IMR-90 (cell line): ENCODE measurements around the gene TSGA10IP. TPM values are rescaled to one million over a fixed set of nuclear protein-coding genes. Genes with fewer than 3 reads are reported as not detected.
A peak's percentile ranks its signal among the peaks of the same experiment; 100 is the strongest.

Source experiments
- ATAC-seq: fragments of 200-7000 bp; cut with Tn5 transposase; 2 replicates; pipeline ENCODE4 v1.9.1; 2020; ENCODE audit warnings: low read depth, mild to moderate bottlenecking, moderate library complexity
- BruUV-seq: library from RNA; stranded (reverse); fragments of 400-500 nt; replicated peaks from 2 replicates; lab custom pipeline; 2021; lab: Mats Ljungman, UMichigan
- CTCF ChIA-PET: fragments of 300-600 bp; formaldehyde crosslinking; extraction: SDS; loops from one replicate; lab custom pipeline; 2021; ENCODE audit warnings: antibody characterized with exemption; lab: Yijun Ruan, JAX
- POLR2A ChIA-PET: fragments of 300-600 bp; sonication (Branson Sonifier 250); formaldehyde crosslinking; loops from one replicate; lab custom pipeline; 2022; ENCODE audit warnings: antibody characterized with exemption; ENCODE audit not compliant: unreplicated experiment; lab: Charles Lee
- DNase-seq: peaks from one replicate; pipeline ENCODE4 v3.0.0; 2013
- H2AFZ ChIP-seq: replicated peaks from 2 replicates; pipeline ENCODE3; 2013; ENCODE audit warnings: low read length, mild to moderate bottlenecking; ENCODE audit not compliant: poor library complexity
- H2AK5ac ChIP-seq: 2 replicates; pipeline ENCODE4 v1.6.1; 2013; ENCODE audit warnings: low read depth, low read length, inconsistent platforms
- H2AK9ac ChIP-seq: replicated peaks from 2 replicates; pipeline ENCODE3; 2013; ENCODE audit warnings: mild to moderate bottlenecking, low read depth, low read length, moderate library complexity; ENCODE audit not compliant: poor library complexity
- H2BK120ac ChIP-seq: 2 replicates; pipeline ENCODE4 v1.6.1; 2013; ENCODE audit warnings: low read depth, low read length, inconsistent platforms
- H2BK15ac ChIP-seq: 3 replicates; pipeline ENCODE4 v1.6.1; 2013; ENCODE audit warnings: low read depth, low read length, inconsistent platforms
- H2BK20ac ChIP-seq: 2 replicates; pipeline ENCODE4 v1.6.1; 2013; ENCODE audit warnings: low read depth, mild to moderate bottlenecking, inconsistent platforms, low read length, moderate library complexity
- H2BK5ac ChIP-seq: 2 replicates; pipeline ENCODE4 v1.6.1; 2013; ENCODE audit warnings: mild to moderate bottlenecking, low read depth, low read length, inconsistent platforms; ENCODE audit not compliant: poor library complexity, severe bottlenecking
- H3K14ac ChIP-seq: replicated peaks from 2 replicates; pipeline ENCODE4 v1.6.1; 2013; ENCODE audit warnings: low read depth, low read length, inconsistent platforms
- H3K18ac ChIP-seq: 2 replicates; pipeline ENCODE4 v1.6.1; 2013; ENCODE audit warnings: low read depth, low read length, control low read depth
- H3K23ac ChIP-seq: 2 replicates; pipeline ENCODE4 v1.6.1; 2013; ENCODE audit warnings: low read depth, low read length, inconsistent platforms
- H3K27ac ChIP-seq: 2 replicates; pipeline ENCODE4 v1.5.1; 2013; ENCODE audit warnings: mild to moderate bottlenecking, control low read depth, low read length; ENCODE audit not compliant: insufficient read depth
- H3K27me3 ChIP-seq: 2 replicates; pipeline ENCODE4 v1.6.1; 2013; ENCODE audit warnings: low read length; ENCODE audit not compliant: control insufficient read depth, insufficient read depth
- H3K36me3 ChIP-seq: 2 replicates; pipeline ENCODE4 v1.6.1; 2013; ENCODE audit warnings: low read length, mixed read lengths; ENCODE audit not compliant: control insufficient read depth, insufficient read depth
- H3K4ac ChIP-seq: 2 replicates; pipeline ENCODE4 v1.6.1; 2013; ENCODE audit warnings: low read depth, low read length, inconsistent platforms
- H3K4me1 ChIP-seq: 2 replicates; pipeline ENCODE4 v1.6.1; 2013; ENCODE audit warnings: low read length, mixed read lengths; ENCODE audit not compliant: control insufficient read depth, insufficient read depth
- H3K4me2 ChIP-seq: 2 replicates; pipeline ENCODE4 v1.6.1; 2013; ENCODE audit warnings: low read depth, mild to moderate bottlenecking, control low read depth, low read length, moderate library complexity
- H3K4me3 ChIP-seq: 2 replicates; pipeline ENCODE4 v1.5.1; 2013; ENCODE audit warnings: low read depth, mild to moderate bottlenecking, control low read depth, low read length, moderate library complexity; ENCODE audit not compliant: insufficient read depth
- H3K56ac ChIP-seq: 2 replicates; pipeline ENCODE4 v1.6.1; 2013; ENCODE audit warnings: low read length, inconsistent platforms; ENCODE audit not compliant: insufficient read depth; ENCODE audit errors: extremely low read depth
- H3K79me1 ChIP-seq, 2 experiments: 2 replicates each; pipeline ENCODE4 v1.6.1; 2013; ENCODE audit warnings: low read length in 2 of 2, inconsistent platforms in 1 of 2, low read depth in 1 of 2
- H3K9ac ChIP-seq: 2 replicates; pipeline ENCODE4 v1.6.1; 2013; ENCODE audit warnings: low read depth, low read length, control low read depth
- H3K9me1 ChIP-seq: 2 replicates; pipeline ENCODE4 v1.6.1; 2013; ENCODE audit warnings: low read length, inconsistent platforms; ENCODE audit not compliant: insufficient read depth
- H3K9me3 ChIP-seq: 2 replicates; pipeline ENCODE4 v1.6.1; 2013; ENCODE audit warnings: low read length; ENCODE audit not compliant: control insufficient read depth, insufficient read depth
- H4K20me1 ChIP-seq: 2 replicates; pipeline ENCODE4 v1.6.1; 2013; ENCODE audit warnings: low read length, inconsistent platforms; ENCODE audit not compliant: insufficient read depth
- H4K5ac ChIP-seq: 2 replicates; pipeline ENCODE4 v1.6.1; 2013; ENCODE audit warnings: mild to moderate bottlenecking, low read depth, low read length, control low read depth
- H4K8ac ChIP-seq, 2 experiments: 2 replicates each; pipeline ENCODE4 v1.6.1; 2013; ENCODE audit warnings: low read depth in 2 of 2, low read length in 2 of 2, control low read depth in 1 of 2, inconsistent platforms in 1 of 2
- H4K91ac ChIP-seq: 2 replicates; pipeline ENCODE4 v1.6.1; 2013; ENCODE audit warnings: low read depth, low read length, inconsistent platforms; ENCODE audit not compliant: insufficient read depth
- BHLHE40 ChIP-seq: fragments of 150-350 bp; IDR thresholded peaks from 2 replicates; pipeline ENCODE4 v1.6.1; 2016; ENCODE audit warnings: mild to moderate bottlenecking, low read depth, low read length
- FOS ChIP-seq: fragments of 150-350 bp; IDR thresholded peaks from 2 replicates; pipeline ENCODE4 v1.6.1; 2016; ENCODE audit warnings: low read depth, low read length
- MAFK ChIP-seq: IDR thresholded peaks from 2 replicates; pipeline ENCODE4 v1.6.1; 2012; ENCODE audit warnings: low read depth, low read length, improper control_type of control experiment
- MAZ ChIP-seq: IDR thresholded peaks from 2 replicates; pipeline ENCODE4 v1.6.1; 2012; ENCODE audit warnings: low read depth, mild to moderate bottlenecking, low read length, improper control_type of control experiment, moderate library complexity, borderline replicate concordance
- MXI1 ChIP-seq: IDR thresholded peaks from 2 replicates; pipeline ENCODE4 v1.6.1; 2012; ENCODE audit warnings: low read depth, mild to moderate bottlenecking, low read length, moderate library complexity, borderline replicate concordance
- NFE2L2 ChIP-seq: fragments of 150-350 bp; IDR thresholded peaks from 2 replicates; pipeline ENCODE4 v1.6.1; 2016; ENCODE audit warnings: low read depth, mild to moderate bottlenecking, low read length
- POLR2A ChIP-seq: IDR thresholded peaks from 2 replicates; pipeline ENCODE4 v1.6.1; 2012; ENCODE audit warnings: mild to moderate bottlenecking, low read depth, low read length
- RCOR1 ChIP-seq: IDR thresholded peaks from 2 replicates; pipeline ENCODE4 v1.6.1; 2012; ENCODE audit warnings: mild to moderate bottlenecking, low read length, improper control_type of control experiment; ENCODE audit not compliant: insufficient replicate concordance
- RFX5 ChIP-seq: IDR thresholded peaks from 2 replicates; pipeline ENCODE4 v1.8.0; 2012; ENCODE audit warnings: low read depth, mild to moderate bottlenecking, low read length, moderate library complexity
- SMC3 ChIP-seq: fragments of 150-350 bp; IDR thresholded peaks from 2 replicates; pipeline ENCODE4 v1.6.1; 2016; ENCODE audit warnings: low read depth, mild to moderate bottlenecking, antibody characterized with exemption, low read length, moderate library complexity
- WGBS, 2 experiments: methylation state at CpG; one replicate each; pipeline versions ENCODE4 v1.1.5 to v1.1.7; 2013; ENCODE audit warnings: missing lambda C conversion rate in 2 of 2; ENCODE audit not compliant: insufficient read length in 1 of 2; ENCODE audit errors: extremely low coverage in 2 of 2; 5-methylcytosine and 5-hydroxymethylcytosine counted together
- dilution Hi-C: fragments of 300-500 bp; cut with HindIII; formaldehyde crosslinking; loops from one replicate; pipeline ENCODE4 v1.14.3; 2018; ENCODE audit warnings: low sequenced_read_pairs; ENCODE audit not compliant: unreplicated experiment
- in situ Hi-C: fragments of 300-500 bp; cut with MboI; formaldehyde crosslinking; loops from 3 replicates; pipeline ENCODE4 v1.14.3; 2019; ENCODE audit warnings: low sequenced_read_pairs, inconsistent platforms, mixed read lengths
- intact Hi-C: fragments of 100-400 bp; cut with micrococcal nuclease; formaldehyde crosslinking; loops from 2 replicates; pipeline ENCODE4 v1.10.0; 2022
- polyA plus RNA-seq, 3 experiments: library from polyadenylated mRNA; depleted of rRNA; stranded (reverse); fragments of >200 nt; gene quantifications; 2 replicates each; pipeline ENCODE4 v1.2.3, GENCODE V29; 2012; ENCODE audit warnings: low replicate concordance in 1 of 3
- total RNA-seq: library from RNA; depleted of rRNA; stranded (reverse); fragments of >200 nt; gene quantifications from 2 replicates; pipeline ENCODE4 v1.2.3, GENCODE V29; 2012

TSGA10IP gene
- total and polyA plus RNA-seq, 2 of the 4 experiments (the other 2 are of a cell fraction), result 0.21 TPM; not detected in 1

DNA sequence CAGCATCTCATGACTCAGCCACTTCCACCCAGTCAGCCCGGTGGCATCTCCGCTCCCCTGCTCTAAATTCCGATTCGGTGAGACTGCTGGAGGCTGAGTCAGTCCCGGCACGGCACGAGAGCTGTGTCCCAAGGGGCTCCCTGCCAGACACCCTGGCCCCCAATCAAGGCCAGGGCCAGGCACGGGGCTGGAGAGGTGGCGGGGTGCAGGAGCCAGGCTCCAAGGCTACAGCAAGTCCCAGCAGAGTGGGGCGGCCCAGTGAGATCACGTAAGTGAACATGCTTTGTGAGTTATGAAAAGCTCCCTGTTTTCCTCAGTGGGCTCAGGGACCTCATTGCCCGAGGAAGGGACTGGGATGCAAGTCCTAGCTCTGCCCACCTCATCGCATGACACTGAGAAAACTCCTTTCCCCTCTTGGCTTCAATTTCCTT lies 29.4 kb upstream of the TSGA10IP start:
- Histone ChIP-seq H3K14ac (peak overlapping the region; percentile 95), H4K20me1 (peaks cover 11% of the 10 kb centered on the region), H2BK120ac (peak overlapping the region; percentile 100), H3K4me1 (peaks cover 61% of the 10 kb centered on the region), H2AFZ (peak overlapping the region; percentile 71), H2BK5ac (peak overlapping the region; percentile 96), H4K91ac (peak overlapping the region; percentile 100), H4K8ac (peak overlapping the region; percentile 97 to 99), H3K79me1 (peaks cover 16 to 70% of the 10 kb centered on the region in 2 experiments; a peak in 3 of 4 replicates), H2AK9ac (peak overlapping the region; percentile 99), H3K23ac (peak overlapping the region; percentile 97), H2AK5ac (peak overlapping the region; percentile 99), H2BK15ac (peak overlapping the region; percentile 56; the same call in 2 of the 3 replicates), H3K36me3 (peaks cover 17% of the 10 kb centered on the region), H3K9me3 (no peaks in the 10 kb centered on the region), H3K4me2 (peak overlapping the region; percentile 96), H3K27me3 (no peaks in the 10 kb centered on the region), H3K4me3 (peak overlapping the region; percentile 10; the same call in 1 of the 2 replicates), H3K27ac (peak overlapping the region; percentile 82), H4K5ac (peak overlapping the region; percentile 64), H3K4ac (peak overlapping the region; percentile 100), H3K18ac (peak overlapping the region; percentile 88), H3K9me1 (peaks cover 39% of the 10 kb centered on the region), H3K9ac (peak overlapping the region; percentile 68), H2BK20ac (peak overlapping the region; percentile 92), H3K56ac (peak overlapping the region; percentile 90)
- in situ Hi-C loops (no loop called here), intact Hi-C loops (loop anchor here (1.0 to 5.0 kb wide), 3 partner anchors 15 to 58 kb away; partner anchors contain the start of genes CFL1, FOSL1 and SART1), dilution Hi-C loops (no loop called here)
- DNase-seq (peak; percentile 99), ATAC-seq (no peak)
- BruUV-seq, result no TSS peak
- ChIA-PET CTCF (interaction anchor here (1.0 kb wide), 2 partner anchors 26 to 28 kb away, joined by 4 to 9 read pairs; partner anchors contain the start of genes CCDC85B and FIBP), POLR2A (interaction anchor here (0.6 to 2.4 kb wide), 4 partner anchors 14 to 42 kb away, joined by 3 to 20 read pairs (median 10); partner anchors contain the start of genes CCDC85B, FIBP and FOSL1)
- TF ChIP-seq BHLHE40 (peak; percentile 99), NFE2L2 (peak; percentile 90), RFX5 (no peak), MXI1 (no peak), POLR2A (peak; percentile 75), MAZ (no peak), SMC3 (no peak), FOS (peak; percentile 100), RCOR1 (peak; percentile 67), MAFK (peak; percentile 64; the same call in 1 of the 2 replicates)
- WGBS, 2 experiments, result 0% methylated on average over 5 of the region's 13 CpGs; no CpG with 5 or more reads in 1 of the 2 experiments
